Endothelial cell of umbilical vein (primary cell): ENCODE measurements around the gene CHST14. TPM values are rescaled to one million over a fixed set of nuclear protein-coding genes. Genes with fewer than 3 reads are reported as not detected.

Source experiments
- BruUV-seq: library from RNA; stranded (reverse); fragments of 400-500 nt; replicated peaks from 2 replicates; lab custom pipeline; 2021; lab: Mats Ljungman, UMichigan
- CTCF ChIA-PET: fragments of 300-600, 350-600 bp; sonication (Branson Sonifier 250); formaldehyde crosslinking; loops from one replicate; lab custom pipeline; 2021; ENCODE audit warnings: antibody characterized with exemption, inconsistent platforms; lab: Charles Lee
- POLR2A ChIA-PET: fragments of 300-600, 350-600 bp; sonication (Branson Sonifier 250); formaldehyde crosslinking; loops from one replicate; lab custom pipeline; 2021; ENCODE audit warnings: antibody characterized with exemption, inconsistent platforms; lab: Charles Lee
- DNase-seq: peaks from one replicate; pipeline ENCODE4 v3.0.0-alpha.2; 2011; ENCODE audit warnings: low read depth, low spot score
- FAIRE-seq: peaks from 2 replicates; lab custom pipeline; 2011; peaks lifted over from hg19 to GRCh38; lab: Jason Lieb, UNC
- H2AFZ ChIP-seq: 2 replicates; pipeline ENCODE4 v1.6.0; 2012; ENCODE audit warnings: low read depth, low read length, control low read depth, inconsistent platforms
- H3K27ac ChIP-seq: 2 replicates; pipeline ENCODE4 v1.5.1; 2011; ENCODE audit warnings: low read depth, mild to moderate bottlenecking, control low read depth, low read length, moderate library complexity; ENCODE audit not compliant: insufficient read depth
- H3K27me3 ChIP-seq, 2 experiments: 2 replicates each; pipeline versions ENCODE4 v1.6.0 to v1.6.1; 2011; ENCODE audit warnings: low read length in 2 of 2, mixed read lengths in 1 of 2; ENCODE audit not compliant: control insufficient read depth in 2 of 2, insufficient read depth in 2 of 2
- H3K36me3 ChIP-seq, 2 experiments: 2 replicates in 1 of 2; 3 replicates in 1 of 2; pipeline ENCODE4 v1.5.1; 2011; ENCODE audit warnings: low read length in 2 of 2, mild to moderate bottlenecking in 1 of 2, moderate library complexity in 1 of 2; ENCODE audit not compliant: control insufficient read depth in 2 of 2, insufficient read depth in 2 of 2; ENCODE audit errors: extremely low read depth in 1 of 2
- H3K4me1 ChIP-seq: 3 replicates; pipeline ENCODE4 v1.5.1; 2011; ENCODE audit warnings: mild to moderate bottlenecking, low read length; ENCODE audit not compliant: control insufficient read depth, insufficient read depth; ENCODE audit errors: extremely low read depth
- H3K4me2 ChIP-seq: 2 replicates; pipeline ENCODE4 v1.6.1; 2011; ENCODE audit warnings: low read length, control low read depth, mixed read lengths; ENCODE audit not compliant: insufficient read depth
- H3K4me3 ChIP-seq, 3 experiments: fragments of 200-600 bp in 1 of 3; sonication (generic), shearing (Covaris generic) in 1 of 3; replicated peaks in 1 of 3; 2 replicates each; pipeline ENCODE4 v1.5.1; 2011 to 2016; ENCODE audit warnings: control low read depth in 3 of 3, low read length in 3 of 3, mild to moderate bottlenecking in 2 of 3, inconsistent platforms in 1 of 3, low read depth in 1 of 3, moderate library complexity in 1 of 3; ENCODE audit not compliant: insufficient read depth in 1 of 3
- H3K79me2 ChIP-seq: 2 replicates; pipeline ENCODE4 v1.6.0; 2012; ENCODE audit warnings: low read length, inconsistent platforms; ENCODE audit not compliant: control insufficient read depth, insufficient read depth
- H3K9ac ChIP-seq: replicated peaks from 2 replicates; pipeline ENCODE3; 2011; ENCODE audit warnings: low read length, control low read depth; ENCODE audit not compliant: insufficient read depth; ENCODE audit errors: extremely low read depth
- H3K9me1 ChIP-seq: replicated peaks from 3 replicates; pipeline ENCODE4 v1.6.0; 2011; ENCODE audit warnings: mild to moderate bottlenecking, low read length; ENCODE audit not compliant: control insufficient read depth, insufficient read depth; ENCODE audit errors: extremely low read depth
- H3K9me3 ChIP-seq: replicated peaks from 2 replicates; pipeline ENCODE4 v1.5.1; 2012; ENCODE audit warnings: low read length, inconsistent platforms; ENCODE audit not compliant: control insufficient read depth, insufficient read depth
- H4K20me1 ChIP-seq: replicated peaks from 2 replicates; pipeline ENCODE3; 2011; ENCODE audit warnings: mild to moderate bottlenecking, low read length; ENCODE audit not compliant: control insufficient read depth, insufficient read depth; ENCODE audit errors: extremely low read depth
- EZH2 ChIP-seq: IDR thresholded peaks from 2 replicates; pipeline ENCODE4 v1.6.1; 2012; ENCODE audit warnings: borderline replicate concordance, low read depth, mild to moderate bottlenecking, moderate library complexity, low read length, inconsistent platforms; ENCODE audit not compliant: severe bottlenecking
- FOS ChIP-seq: IDR thresholded peaks from 2 replicates; pipeline ENCODE4 v1.6.1; 2011; ENCODE audit warnings: mild to moderate bottlenecking, low read length, moderate library complexity, borderline replicate concordance; ENCODE audit not compliant: insufficient read depth
- GATA2 ChIP-seq: IDR thresholded peaks from 2 replicates; pipeline ENCODE4 v1.7.0; 2011; ENCODE audit warnings: low read depth, mild to moderate bottlenecking, moderate library complexity, mixed read lengths, low read length; ENCODE audit not compliant: insufficient read length, insufficient read depth
- JUN ChIP-seq: IDR thresholded peaks from 2 replicates; pipeline ENCODE4 v1.6.1; 2011; ENCODE audit warnings: borderline replicate concordance, low read depth; ENCODE audit not compliant: insufficient read length, insufficient read depth
- MYC ChIP-seq: IDR thresholded peaks from one replicate; pipeline ENCODE4 v1.6.1; 2011; ENCODE audit warnings: mild to moderate bottlenecking, low read depth, low read length
- POLR2A ChIP-seq: IDR thresholded peaks from 2 replicates; pipeline ENCODE4 v1.6.1; 2012; ENCODE audit warnings: low read depth, mild to moderate bottlenecking, control low read depth, low read length
- POLR2AphosphoS5 ChIP-seq: IDR thresholded peaks from 2 replicates; pipeline ENCODE4 v1.6.1; 2012; ENCODE audit warnings: low read depth, mild to moderate bottlenecking, control low read depth, low read length, moderate library complexity; ENCODE audit not compliant: insufficient read depth
- dilution Hi-C: fragments of 300-500 bp; cut with MboI; formaldehyde crosslinking; loops from one replicate; pipeline ENCODE4 v1.15.0; 2019; ENCODE audit warnings: low sequenced_read_pairs; ENCODE audit not compliant: extremely low pct_ligation_motif_present
- intact Hi-C: fragments of 100-400 bp; cut with micrococcal nuclease; formaldehyde crosslinking; loops from one replicate; pipeline ENCODE4 v1.10.0; 2022
- polyA plus RNA-seq, 4 experiments: library from polyadenylated mRNA; depleted of rRNA in 3 of 4; stranded (reverse) in 3 of 4; unstranded in 1 of 4; fragments of >200 nt; gene quantifications; 2 replicates each; pipeline versions ENCODE4 v1.2.1 to v1.2.3, GENCODE V29; 2011 to 2012; ENCODE audit warnings: missing spikeins in 1 of 4
- total RNA-seq: library from RNA; stranded (reverse); gene quantifications from 2 replicates; pipeline ENCODE4 v1.2.3, GENCODE V29; 2021
- TF ChIP-seq, protein P1 (sequence below): IDR thresholded peaks from 2 replicates; pipeline ENCODE4 v1.6.1; 2011; ENCODE audit not compliant: insufficient read depth, insufficient read length
- TF ChIP-seq, protein P2 (sequence below), 2 donors: IDR thresholded peaks; 1 replicate in 1 of 2; 2 replicates in 1 of 2; pipeline ENCODE4 v1.5.1; 2011; ENCODE audit warnings: low read length in 2 of 2, mild to moderate bottlenecking in 2 of 2, moderate library complexity in 2 of 2, control low read depth in 1 of 2, inconsistent platforms in 1 of 2, low read depth in 1 of 2; ENCODE audit not compliant: insufficient read depth in 1 of 2; ENCODE audit errors: extremely low read depth in 1 of 2

The CHST14 gene
- total and polyA plus RNA-seq, 2 donors (not counting 3 experiments of a cell fraction or from before 2014, with no cell fraction given): 35.1 to 49.2 TPM

DNA sequence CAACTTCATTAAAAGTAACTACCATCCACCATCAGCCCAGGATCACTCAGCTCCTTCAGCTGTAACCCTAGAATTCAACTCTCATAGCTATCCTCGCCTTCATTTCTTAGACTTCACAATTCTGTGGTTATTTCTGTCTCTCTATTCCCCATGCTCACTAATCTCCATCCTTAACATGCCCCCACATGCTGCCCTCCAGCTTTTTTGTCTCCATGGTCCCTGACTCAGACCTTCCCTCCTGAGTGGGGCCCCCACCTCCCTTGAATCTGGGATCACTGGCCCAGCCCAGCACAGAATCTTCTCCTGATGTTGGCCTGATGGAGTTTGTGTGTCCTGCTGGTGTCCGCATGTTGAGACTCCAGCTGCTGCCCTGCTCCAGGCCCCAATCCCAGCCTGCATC, 41.7 kb downstream of the CHST14 start:
- POLR2A ChIA-PET: no interaction called here
- Histone ChIP-seq H2AFZ (no peak overlapping the region), H4K20me1 (no peaks in the 10 kb centered on the region), H3K4me2 (no peak overlapping the region), H3K9me1 (no peaks in the 10 kb centered on the region), H3K9me3 (no peaks in the 10 kb centered on the region), H3K36me3 (no peaks in the 10 kb centered on the region), H3K4me1 (no peaks in the 10 kb centered on the region), H3K79me2 (no peaks in the 10 kb centered on the region), H3K9ac (no peak overlapping the region), H3K4me3 (no peak overlapping the region), H3K27ac (no peak overlapping the region), H3K27me3 (peaks cover 0 to 2% of the 10 kb centered on the region in 2 experiments)
- no peak for DNase-seq
- no TSS peak for BruUV-seq
- intact Hi-C loops (no loop called here), dilution Hi-C loops (no loop called here)
- no peak for TF ChIP-seq EZH2
- CTCF ChIA-PET: no interaction called here
- no peak for FAIRE-seq

DNA sequence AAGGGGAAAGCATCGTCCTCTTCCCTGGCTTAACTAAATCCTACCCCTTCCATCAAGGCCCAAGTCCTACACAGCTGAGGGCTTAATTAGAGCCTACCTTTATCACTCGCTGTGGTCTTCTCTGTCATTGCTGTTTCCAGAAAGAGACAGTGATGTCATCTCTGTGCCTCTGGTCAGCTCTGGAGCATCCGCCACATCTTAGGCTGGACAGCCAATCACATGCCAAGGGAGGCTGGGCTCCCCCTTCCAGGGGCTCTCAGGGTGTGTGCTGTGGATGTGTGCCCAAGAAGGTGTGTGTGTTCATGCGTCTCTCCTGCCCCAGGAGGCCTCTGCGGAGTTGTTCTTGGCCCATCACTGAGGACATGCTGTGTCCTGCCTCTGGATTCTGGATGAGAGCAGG, 42.8 kb downstream of the CHST14 start:
- ChIA-PET POLR2A (no interaction called here), CTCF (no interaction called here)
- no peaks in the 10 kb centered on the region for H4K20me1 ChIP-seq
- H3K27me3 ChIP-seq: peaks cover 0 to 2% of the 10 kb centered on the region in 2 experiments
- no peaks in the 10 kb centered on the region for H3K4me1 ChIP-seq
- FAIRE-seq (no peak), DNase-seq (no peak)
- no peak overlapping the region for H3K4me3 ChIP-seq
- no peak overlapping the region for H3K27ac ChIP-seq
- H3K79me2 ChIP-seq: no peaks in the 10 kb centered on the region
- no peak overlapping the region for H3K9ac ChIP-seq
- dilution Hi-C loops (no loop called here), intact Hi-C loops (no loop called here)
- no peak for TF ChIP-seq JUN
- TF ChIP-seq, protein P1, sequence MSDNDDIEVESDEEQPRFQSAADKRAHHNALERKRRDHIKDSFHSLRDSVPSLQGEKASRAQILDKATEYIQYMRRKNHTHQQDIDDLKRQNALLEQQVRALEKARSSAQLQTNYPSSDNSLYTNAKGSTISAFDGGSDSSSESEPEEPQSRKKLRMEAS: no peak
- no peak for TF ChIP-seq POLR2A
- TF ChIP-seq, protein P2, sequence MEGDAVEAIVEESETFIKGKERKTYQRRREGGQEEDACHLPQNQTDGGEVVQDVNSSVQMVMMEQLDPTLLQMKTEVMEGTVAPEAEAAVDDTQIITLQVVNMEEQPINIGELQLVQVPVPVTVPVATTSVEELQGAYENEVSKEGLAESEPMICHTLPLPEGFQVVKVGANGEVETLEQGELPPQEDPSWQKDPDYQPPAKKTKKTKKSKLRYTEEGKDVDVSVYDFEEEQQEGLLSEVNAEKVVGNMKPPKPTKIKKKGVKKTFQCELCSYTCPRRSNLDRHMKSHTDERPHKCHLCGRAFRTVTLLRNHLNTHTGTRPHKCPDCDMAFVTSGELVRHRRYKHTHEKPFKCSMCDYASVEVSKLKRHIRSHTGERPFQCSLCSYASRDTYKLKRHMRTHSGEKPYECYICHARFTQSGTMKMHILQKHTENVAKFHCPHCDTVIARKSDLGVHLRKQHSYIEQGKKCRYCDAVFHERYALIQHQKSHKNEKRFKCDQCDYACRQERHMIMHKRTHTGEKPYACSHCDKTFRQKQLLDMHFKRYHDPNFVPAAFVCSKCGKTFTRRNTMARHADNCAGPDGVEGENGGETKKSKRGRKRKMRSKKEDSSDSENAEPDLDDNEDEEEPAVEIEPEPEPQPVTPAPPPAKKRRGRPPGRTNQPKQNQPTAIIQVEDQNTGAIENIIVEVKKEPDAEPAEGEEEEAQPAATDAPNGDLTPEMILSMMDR (IDR thresholded peaks at IDR 0.05; ENCODE audit: extremely low read depth in 1 of 2, insufficient read depth in 1 of 2, low read depth in 1 of 2, low read length in 2 of 2): no peak
- no peak for TF ChIP-seq GATA2
- no peak for TF ChIP-seq EZH2
- no peak for TF ChIP-seq FOS
- no peak for TF ChIP-seq MYC
- TF ChIP-seq POLR2AphosphoS5: no peak
- H3K9me3 ChIP-seq: no peaks in the 10 kb centered on the region
- no peak overlapping the region for H2AFZ ChIP-seq
- H3K36me3 ChIP-seq: no peaks in the 10 kb centered on the region
- H3K4me2 ChIP-seq: no peak overlapping the region
- BruUV-seq: no TSS peak
- H3K9me1 ChIP-seq: no peaks in the 10 kb centered on the region
